Mucosa of stomach (tissue), 1 donor: ENCODE data around the gene FOXO6.

Experiments
- H3K27me3 ChIP-seq: one replicate; pipeline ENCODE4 v1.7.0; 2013; ENCODE audit warnings: mild to moderate bottlenecking, low read length; ENCODE audit not compliant: control insufficient read depth, insufficient read depth
- H3K36me3 ChIP-seq: one replicate; pipeline ENCODE4 v1.7.0; 2013; ENCODE audit warnings: low read length; ENCODE audit not compliant: control insufficient read depth, insufficient read depth
- H3K4me1 ChIP-seq: one replicate; pipeline ENCODE4 v1.7.0; 2013; ENCODE audit warnings: mild to moderate bottlenecking, low read length; ENCODE audit not compliant: control insufficient read depth, insufficient read depth
- H3K4me3 ChIP-seq: one replicate; pipeline ENCODE4 v1.7.0; 2013; ENCODE audit warnings: low read length
- H3K9ac ChIP-seq: one replicate; pipeline ENCODE4 v1.7.0; 2013; ENCODE audit warnings: mild to moderate bottlenecking, low read length, moderate library complexity
- H3K9me3 ChIP-seq: one replicate; pipeline ENCODE4 v1.7.0; 2013; ENCODE audit warnings: mild to moderate bottlenecking, low read length, moderate library complexity; ENCODE audit not compliant: control insufficient read depth
- donor health status: Pancreatic carcinoma.

Gene FOXO6

DNA sequence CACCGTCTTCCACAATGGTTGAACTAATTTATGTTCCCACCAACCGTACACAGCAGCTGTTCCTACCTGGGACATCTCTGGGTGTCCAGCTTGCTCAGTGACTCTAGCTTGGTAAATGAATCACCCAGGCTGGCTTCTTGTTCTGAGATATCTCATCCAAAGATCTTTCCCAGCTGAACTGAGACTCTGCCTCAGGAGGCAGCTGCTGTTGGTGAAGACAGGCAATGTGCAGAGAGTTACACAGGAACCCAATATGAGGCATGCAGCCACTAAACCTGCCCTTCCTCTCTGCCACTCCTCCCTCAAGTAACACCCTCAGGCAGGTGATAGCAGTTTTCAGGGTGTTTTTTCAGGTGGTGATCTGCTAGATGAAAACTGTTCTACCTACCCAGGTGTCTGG, 14.0 kb upstream of the FOXO6 start:
- no peak overlapping the region for H3K9ac ChIP-seq
- no peak overlapping the region for H3K4me3 ChIP-seq
- H3K9me3 ChIP-seq, result no peaks in the 10 kb centered on the region
- H3K4me1 ChIP-seq, result peaks cover 6% of the 10 kb centered on the region
- no peaks in the 10 kb centered on the region for H3K27me3 ChIP-seq
- H3K36me3 ChIP-seq, result no peaks in the 10 kb centered on the region

DNA sequence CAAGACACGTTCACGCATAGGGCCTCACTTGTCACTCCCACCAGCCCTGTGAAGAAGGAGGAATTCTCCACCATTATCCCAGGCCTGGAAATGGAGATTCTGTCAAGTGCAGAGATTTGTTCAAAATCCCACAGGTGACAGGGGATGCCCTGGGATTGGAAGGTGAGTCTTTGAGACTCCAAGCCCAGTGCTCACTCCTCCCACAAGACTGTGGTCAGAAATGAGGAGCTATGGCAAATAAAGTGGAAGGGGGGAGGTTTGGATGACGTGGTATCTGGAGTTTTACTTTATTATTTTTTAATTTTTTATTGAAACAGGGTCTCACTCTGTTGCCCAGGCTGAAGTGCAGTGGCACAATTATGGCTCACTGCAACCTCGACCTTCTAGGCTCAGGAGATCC, 12.8 kb upstream of the FOXO6 start:
- Histone ChIP-seq H3K27me3 (no peaks in the 10 kb centered on the region), H3K9ac (no peak overlapping the region), H3K4me1 (no peaks in the 10 kb centered on the region), H3K9me3 (no peaks in the 10 kb centered on the region), H3K4me3 (no peak overlapping the region), H3K36me3 (no peaks in the 10 kb centered on the region)

DNA sequence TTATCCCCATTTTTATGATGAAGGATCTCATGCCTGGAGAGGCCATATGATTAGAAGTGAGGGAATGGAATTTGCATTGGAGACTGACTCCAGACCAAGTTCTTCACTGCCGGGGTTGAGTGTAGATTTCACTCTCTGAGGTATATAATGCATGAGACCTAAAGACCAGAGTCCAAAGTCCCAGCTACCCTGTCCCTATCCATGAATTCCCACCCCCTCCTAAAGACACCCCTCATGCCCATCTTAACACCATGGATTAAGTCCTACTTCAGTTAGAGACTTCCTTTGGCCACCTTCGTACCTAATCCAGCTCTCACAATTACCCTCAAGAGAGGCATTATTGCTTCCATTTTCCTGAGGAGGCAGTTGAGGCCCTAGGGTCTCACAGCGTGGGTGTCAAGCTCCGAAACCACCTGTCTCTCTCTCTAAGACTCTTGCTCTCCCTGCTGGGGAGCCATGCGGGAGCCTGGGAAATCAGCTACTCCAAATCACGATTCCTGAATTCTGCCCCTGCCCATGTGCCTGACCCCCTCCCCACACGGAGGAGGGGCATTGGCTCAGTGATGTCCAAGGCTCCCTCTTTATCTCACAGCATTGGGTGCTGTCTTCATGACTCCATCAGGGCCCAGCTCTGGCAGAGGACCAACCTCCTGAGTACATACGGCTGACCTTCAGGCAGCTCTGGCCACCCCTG, 11.7 kb upstream of the FOXO6 start:
- H3K4me3 ChIP-seq, result no peak overlapping the region
- no peak overlapping the region for H3K9ac ChIP-seq
- no peaks in the 10 kb centered on the region for H3K9me3 ChIP-seq
- H3K36me3 ChIP-seq, result no peaks in the 10 kb centered on the region
- H3K27me3 ChIP-seq, result no peaks in the 10 kb centered on the region
- H3K4me1 ChIP-seq, result no peaks in the 10 kb centered on the region

DNA sequence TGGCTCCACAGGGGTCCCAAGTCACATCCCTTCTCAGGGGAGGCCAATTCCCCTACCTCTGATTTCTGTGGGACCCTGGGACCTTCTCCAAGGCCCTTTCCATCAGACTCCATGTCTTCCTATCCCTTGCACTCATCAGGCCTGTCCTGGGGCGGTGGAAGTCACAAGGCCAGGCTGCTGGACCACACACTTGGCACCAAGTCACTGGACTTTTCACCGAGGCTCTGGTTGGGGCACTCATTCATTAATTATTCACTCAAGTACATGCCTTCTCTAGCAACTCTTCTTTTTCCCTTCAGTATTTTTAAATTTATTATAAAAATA, 11.2 kb upstream of the FOXO6 start:
- Histone ChIP-seq H3K9ac (no peak overlapping the region), H3K36me3 (no peaks in the 10 kb centered on the region), H3K9me3 (no peaks in the 10 kb centered on the region), H3K4me1 (no peaks in the 10 kb centered on the region), H3K27me3 (no peaks in the 10 kb centered on the region), H3K4me3 (no peak overlapping the region)

DNA sequence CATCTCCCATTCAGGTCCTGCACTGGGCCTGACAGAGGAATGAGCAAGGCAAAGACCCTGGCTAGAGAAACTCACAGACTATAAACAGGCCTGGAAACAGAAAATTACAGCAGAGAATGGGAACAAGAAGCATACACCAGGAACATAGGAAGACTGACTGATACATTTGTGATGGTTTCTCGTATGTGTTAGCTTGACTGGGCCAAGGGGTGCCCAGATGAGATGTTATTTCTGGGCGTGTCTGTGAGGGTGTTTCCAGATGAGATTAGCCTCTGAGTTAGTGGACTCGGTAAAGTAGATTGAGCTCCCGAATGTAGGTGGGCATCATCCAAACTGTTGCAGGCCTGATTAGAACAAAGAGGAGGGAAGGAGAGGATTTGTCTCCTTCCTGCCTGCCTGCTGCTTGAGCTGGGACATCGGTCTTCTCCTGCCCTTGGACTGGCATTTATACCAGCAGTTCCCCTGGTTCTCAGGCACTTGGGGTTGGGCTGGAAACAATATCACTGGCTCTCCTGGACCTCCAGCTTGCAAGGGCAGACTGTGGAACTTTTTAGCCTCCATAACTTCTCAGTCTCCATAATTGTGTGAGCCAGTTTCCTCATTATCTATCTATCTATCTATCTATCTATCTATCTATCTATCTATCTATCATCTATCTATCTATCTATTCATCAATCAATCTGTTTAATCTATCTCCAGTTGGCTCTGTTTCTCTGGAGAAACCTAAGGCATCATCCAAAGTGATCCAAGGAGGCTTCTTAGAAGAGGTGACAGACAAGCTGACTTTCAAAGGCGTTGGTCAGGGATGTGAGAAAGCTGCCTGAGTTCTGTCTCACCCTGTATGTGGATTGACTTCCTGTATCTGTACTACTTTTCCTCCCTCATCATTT, 9.7 kb upstream of the FOXO6 start:
- H3K9me3 ChIP-seq, result no peaks in the 10 kb centered on the region
- H3K4me1 ChIP-seq, result no peaks in the 10 kb centered on the region
- no peaks in the 10 kb centered on the region for H3K36me3 ChIP-seq
- H3K4me3 ChIP-seq, result no peak overlapping the region
- no peak overlapping the region for H3K9ac ChIP-seq
- H3K27me3 ChIP-seq, result no peaks in the 10 kb centered on the region

DNA sequence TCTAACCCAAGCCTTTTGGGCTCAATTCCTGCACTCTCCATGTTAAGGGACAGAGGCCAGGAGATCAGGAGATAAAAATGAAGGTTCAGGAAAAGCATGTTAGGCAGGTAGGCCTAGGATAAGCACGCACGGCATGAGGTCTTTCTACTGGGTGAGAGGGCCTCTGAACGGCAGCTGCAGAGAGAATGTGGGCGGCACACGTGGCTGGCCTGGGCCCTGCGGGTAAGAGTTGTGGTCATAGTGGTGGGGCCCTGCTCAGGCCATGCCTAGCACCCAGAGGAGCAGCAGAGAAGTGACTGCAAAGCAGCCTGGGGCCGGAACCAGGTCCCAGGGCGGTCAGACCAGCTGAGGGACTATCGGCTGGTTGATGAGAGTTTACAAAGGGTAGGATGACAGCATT, 7.5 kb upstream of the FOXO6 start:
- no peaks in the 10 kb centered on the region for H3K27me3 ChIP-seq
- H3K9ac ChIP-seq, result no peak overlapping the region
- H3K4me1 ChIP-seq, result peaks cover 12% of the 10 kb centered on the region

DNA sequence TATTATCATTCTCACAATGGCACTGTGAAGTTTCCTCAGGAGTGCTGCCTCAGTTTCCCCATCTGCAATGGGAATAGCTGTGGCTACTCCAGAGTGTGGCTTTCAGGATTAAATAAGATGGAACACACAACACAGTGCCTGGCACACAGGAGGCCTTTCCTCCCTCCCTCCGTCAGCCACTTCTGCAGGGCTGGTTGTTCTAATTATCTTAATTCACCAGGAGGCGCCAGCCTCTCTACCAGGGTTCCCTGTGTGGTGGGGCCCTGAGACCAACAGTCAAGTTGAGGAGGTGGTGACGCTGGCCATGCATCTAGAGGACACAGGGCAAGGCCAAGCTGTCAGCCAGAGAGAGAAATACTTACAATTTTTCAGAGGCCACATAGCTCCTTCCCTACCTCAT, 6.3 kb upstream of the FOXO6 start:
- H3K36me3 ChIP-seq, result no peaks in the 10 kb centered on the region
- peaks cover 17% of the 10 kb centered on the region for H3K4me1 ChIP-seq
- no peaks in the 10 kb centered on the region for H3K27me3 ChIP-seq
- no peaks in the 10 kb centered on the region for H3K9me3 ChIP-seq
- no peak overlapping the region for H3K4me3 ChIP-seq
- H3K9ac ChIP-seq, result no peak overlapping the region

More for the DNA sequence above, 7.5 kb upstream of the FOXO6 start:
- no peaks in the 10 kb centered on the region for H3K9me3 ChIP-seq
- H3K36me3 ChIP-seq, result no peaks in the 10 kb centered on the region
- no peak overlapping the region for H3K4me3 ChIP-seq

DNA sequence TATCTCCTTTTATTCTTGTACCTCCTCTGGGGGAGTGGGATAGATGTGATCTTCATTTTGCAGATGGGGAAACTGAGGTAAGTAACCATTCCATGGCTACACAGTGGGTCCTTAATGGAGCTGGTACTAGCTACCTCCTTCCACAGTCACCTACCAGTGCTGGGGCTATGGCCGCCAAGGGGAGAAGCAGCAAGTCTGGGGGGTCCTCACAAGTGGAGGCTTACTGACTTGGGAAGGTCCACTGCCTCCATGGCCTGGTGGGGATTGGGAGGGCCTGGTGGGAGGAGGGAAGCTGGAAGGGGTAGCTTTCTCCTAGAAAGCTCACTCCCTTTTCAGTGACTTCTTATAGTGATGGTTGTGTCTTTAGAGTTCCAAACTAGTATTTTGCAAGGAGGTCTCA, 5.9 kb upstream of the FOXO6 start:
- no peaks in the 10 kb centered on the region for H3K9me3 ChIP-seq
- H3K36me3 ChIP-seq, result no peaks in the 10 kb centered on the region
- no peak overlapping the region for H3K9ac ChIP-seq
- peaks cover 21% of the 10 kb centered on the region for H3K4me1 ChIP-seq
- H3K27me3 ChIP-seq, result no peaks in the 10 kb centered on the region
- H3K4me3 ChIP-seq, result no peak overlapping the region

DNA sequence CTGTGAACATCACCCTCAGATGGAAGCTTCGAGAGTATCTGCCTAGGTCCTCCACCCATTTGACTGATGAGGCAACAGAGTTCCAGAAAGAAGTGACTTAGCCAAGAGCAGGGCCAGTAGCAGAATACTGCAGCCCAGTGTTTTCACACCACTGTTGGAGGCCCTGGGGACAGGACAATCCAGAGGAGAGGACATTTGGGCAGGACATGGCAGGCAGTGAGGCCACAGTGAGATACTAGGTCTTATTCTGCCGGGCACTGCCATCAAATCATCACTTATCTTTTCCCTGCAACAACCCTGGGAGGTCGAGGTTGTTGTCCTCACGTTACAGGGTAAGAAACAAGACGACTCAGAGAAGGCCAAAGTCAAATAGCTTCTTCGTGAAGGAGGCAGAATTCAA, 5.5 kb upstream of the FOXO6 start:
- Histone ChIP-seq H3K9me3 (no peaks in the 10 kb centered on the region), H3K4me3 (no peak overlapping the region), H3K9ac (no peak overlapping the region), H3K4me1 (peaks cover 26% of the 10 kb centered on the region), H3K36me3 (no peaks in the 10 kb centered on the region), H3K27me3 (no peaks in the 10 kb centered on the region)

DNA sequence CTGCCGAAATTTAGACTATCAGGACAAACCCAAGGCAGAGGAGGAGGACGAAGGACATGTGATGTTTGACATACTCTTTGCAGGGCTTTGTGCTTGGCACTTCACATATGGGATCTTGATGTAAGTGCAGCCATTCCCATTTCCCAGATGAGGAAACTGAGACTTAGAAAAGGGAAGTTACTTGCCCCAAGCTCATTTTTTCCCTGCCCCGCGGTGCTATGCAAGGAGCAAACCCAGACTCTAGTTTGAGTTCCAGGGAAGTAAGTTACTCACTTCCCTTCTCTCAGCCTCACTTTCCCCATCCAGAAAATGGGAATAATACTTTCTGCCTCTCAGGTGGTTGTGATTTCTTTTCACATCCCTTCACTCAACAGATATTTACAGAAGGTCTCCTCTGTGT, 4.5 kb upstream of the FOXO6 start:
- H3K27me3 ChIP-seq, result peaks cover 2% of the 10 kb centered on the region
- H3K9me3 ChIP-seq, result no peaks in the 10 kb centered on the region
- H3K4me1 ChIP-seq, result peaks cover 26% of the 10 kb centered on the region
- H3K4me3 ChIP-seq, result no peak overlapping the region
- H3K9ac ChIP-seq, result no peak overlapping the region
- H3K36me3 ChIP-seq, result no peaks in the 10 kb centered on the region

DNA sequence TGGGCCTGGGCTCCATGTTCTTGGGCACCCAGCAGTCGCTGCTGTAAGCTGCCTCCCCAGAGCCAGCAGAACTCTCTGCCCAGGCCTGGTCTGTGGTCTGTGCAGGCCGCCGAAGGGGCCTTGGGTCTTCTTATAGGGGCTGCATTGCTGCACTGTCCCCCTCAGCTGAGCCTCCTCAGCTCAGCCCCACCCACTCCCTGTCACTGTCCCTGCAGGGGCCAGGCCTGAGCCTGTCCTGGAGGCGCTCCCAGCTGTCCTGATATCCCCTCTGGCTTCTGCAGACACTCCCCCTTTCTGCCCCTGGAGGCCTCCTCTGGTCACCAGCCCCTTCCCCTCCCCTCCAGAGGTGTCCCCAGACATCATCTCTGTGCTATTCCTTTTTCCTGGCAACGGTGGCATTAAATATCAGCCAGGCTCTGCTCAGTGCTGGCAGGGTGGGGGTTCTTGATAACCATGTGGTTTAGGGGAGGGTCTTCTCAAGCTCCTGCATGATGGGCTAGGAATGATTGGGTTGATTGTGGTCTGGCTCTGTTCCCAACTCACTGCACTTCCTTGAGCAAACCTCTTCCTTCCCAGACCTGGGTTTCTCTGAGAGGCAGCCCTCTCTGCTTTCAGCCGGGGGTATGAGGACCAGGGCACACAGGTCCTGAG, 3.7 kb upstream of the FOXO6 start:
- Histone ChIP-seq H3K4me1 (peaks cover 31% of the 10 kb centered on the region), H3K36me3 (no peaks in the 10 kb centered on the region), H3K27me3 (peaks cover 10% of the 10 kb centered on the region), H3K9me3 (no peaks in the 10 kb centered on the region), H3K4me3 (no peak overlapping the region), H3K9ac (no peak overlapping the region)
